ENCODE data around the gene CLDN4. TPM values are rescaled to one million over a fixed set of nuclear protein-coding genes. Genes with fewer than 3 reads are reported as not detected.

The CLDN4 gene
- total RNA-seq, 1 donor from 2014 or later, result not detected

DNA sequence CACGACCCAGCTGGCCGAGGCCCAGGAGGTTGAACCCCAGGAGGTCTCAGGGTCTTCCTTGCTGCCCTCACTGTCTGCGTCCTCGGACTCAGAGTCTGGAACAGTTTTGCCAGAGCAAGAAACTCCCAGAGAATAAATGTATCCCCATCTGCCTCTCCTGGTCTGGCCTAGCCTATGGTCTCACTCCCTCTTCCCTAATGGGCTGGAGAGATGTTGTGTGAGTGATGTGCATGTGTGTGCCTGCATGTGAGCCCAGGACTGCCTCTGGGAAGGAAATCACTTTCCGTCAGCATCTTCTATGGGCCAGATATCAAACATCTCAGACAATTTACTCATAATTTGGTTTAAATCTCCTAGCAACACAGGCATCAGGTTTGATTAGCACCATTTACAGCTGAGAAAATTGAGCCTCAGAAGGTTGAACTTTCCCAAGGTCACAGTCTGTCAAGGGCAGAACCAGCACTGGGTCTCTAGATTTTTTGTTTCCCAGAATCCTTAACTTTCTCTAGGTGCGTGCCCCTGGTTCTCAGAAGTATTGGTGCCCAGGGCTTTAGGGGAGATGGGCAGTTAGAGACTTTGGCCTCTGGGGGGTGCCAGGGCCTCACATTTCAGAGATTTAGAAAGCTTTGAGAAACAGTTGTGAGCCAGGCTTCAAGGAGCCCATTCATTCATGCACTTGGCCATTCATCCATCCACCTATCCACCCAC lies 35.1 kb downstream of the CLDN4 start:
- DNase-seq (no peak), ATAC-seq (ENCODE audit: low read depth) (peak; percentile 56)
- Mint-ChIP-seq H3K9me3 (no peaks in the 10 kb centered on the region), H3K4me1 (no peaks in the 10 kb centered on the region), H3K4me3 (no peak overlapping the region), H3K36me3 (ENCODE audit: low read depth) (no peaks in the 10 kb centered on the region), H3K27me3 (peaks cover 4% of the 10 kb centered on the region), H3K27ac (no peak overlapping the region)
- CTCF ChIA-PET, result interaction anchor here (0.6 kb wide), 1 partner anchor 336 kb away, joined by 4 read pairs; no protein-coding TSS in a partner anchor
- intact Hi-C loops (cut with micrococcal nuclease), result loop anchor here (1.0 kb wide), 1 partner anchor 535 kb away; no protein-coding TSS in a partner anchor
- POLR2A ChIA-PET, result no interaction called here
- TF ChIP-seq, protein P1, sequence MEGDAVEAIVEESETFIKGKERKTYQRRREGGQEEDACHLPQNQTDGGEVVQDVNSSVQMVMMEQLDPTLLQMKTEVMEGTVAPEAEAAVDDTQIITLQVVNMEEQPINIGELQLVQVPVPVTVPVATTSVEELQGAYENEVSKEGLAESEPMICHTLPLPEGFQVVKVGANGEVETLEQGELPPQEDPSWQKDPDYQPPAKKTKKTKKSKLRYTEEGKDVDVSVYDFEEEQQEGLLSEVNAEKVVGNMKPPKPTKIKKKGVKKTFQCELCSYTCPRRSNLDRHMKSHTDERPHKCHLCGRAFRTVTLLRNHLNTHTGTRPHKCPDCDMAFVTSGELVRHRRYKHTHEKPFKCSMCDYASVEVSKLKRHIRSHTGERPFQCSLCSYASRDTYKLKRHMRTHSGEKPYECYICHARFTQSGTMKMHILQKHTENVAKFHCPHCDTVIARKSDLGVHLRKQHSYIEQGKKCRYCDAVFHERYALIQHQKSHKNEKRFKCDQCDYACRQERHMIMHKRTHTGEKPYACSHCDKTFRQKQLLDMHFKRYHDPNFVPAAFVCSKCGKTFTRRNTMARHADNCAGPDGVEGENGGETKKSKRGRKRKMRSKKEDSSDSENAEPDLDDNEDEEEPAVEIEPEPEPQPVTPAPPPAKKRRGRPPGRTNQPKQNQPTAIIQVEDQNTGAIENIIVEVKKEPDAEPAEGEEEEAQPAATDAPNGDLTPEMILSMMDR (IDR thresholded peaks at IDR 0.05), result no peak

DNA sequence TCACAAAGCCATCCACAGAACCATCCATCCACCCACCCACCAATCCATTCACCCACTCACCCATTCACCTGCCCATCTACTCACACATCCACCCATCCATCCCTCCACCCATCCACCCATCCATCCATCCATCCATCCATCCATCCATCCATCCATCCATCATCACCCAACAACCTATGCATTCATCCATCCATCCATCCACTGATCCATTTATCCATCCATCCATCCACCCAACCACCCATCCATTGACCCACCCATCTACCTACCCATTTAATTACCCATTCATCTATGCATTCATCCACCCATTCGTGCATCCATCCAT lies 35.6 kb downstream of the CLDN4 start:
- CTCF ChIA-PET, result interaction anchor here (0.6 kb wide), 1 partner anchor 336 kb away, joined by 4 read pairs; no protein-coding TSS in a partner anchor
- DNase-seq, result no peak
- Mint-ChIP-seq H3K27ac (no peak overlapping the region), H3K36me3 (ENCODE audit: low read depth) (no peaks in the 10 kb centered on the region), H3K4me1 (no peaks in the 10 kb centered on the region), H3K4me3 (no peak overlapping the region), H3K9me3 (no peaks in the 10 kb centered on the region), H3K27me3 (peaks cover 4% of the 10 kb centered on the region)
- POLR2A ChIA-PET, result no interaction called here
- intact Hi-C loops (cut with micrococcal nuclease), result loop anchor here (1.0 kb wide), 1 partner anchor 535 kb away; no protein-coding TSS in a partner anchor
- no peak for ATAC-seq (ENCODE audit: low read depth)
- TF ChIP-seq, protein P1 (IDR thresholded peaks at IDR 0.05), result no peak

DNA sequence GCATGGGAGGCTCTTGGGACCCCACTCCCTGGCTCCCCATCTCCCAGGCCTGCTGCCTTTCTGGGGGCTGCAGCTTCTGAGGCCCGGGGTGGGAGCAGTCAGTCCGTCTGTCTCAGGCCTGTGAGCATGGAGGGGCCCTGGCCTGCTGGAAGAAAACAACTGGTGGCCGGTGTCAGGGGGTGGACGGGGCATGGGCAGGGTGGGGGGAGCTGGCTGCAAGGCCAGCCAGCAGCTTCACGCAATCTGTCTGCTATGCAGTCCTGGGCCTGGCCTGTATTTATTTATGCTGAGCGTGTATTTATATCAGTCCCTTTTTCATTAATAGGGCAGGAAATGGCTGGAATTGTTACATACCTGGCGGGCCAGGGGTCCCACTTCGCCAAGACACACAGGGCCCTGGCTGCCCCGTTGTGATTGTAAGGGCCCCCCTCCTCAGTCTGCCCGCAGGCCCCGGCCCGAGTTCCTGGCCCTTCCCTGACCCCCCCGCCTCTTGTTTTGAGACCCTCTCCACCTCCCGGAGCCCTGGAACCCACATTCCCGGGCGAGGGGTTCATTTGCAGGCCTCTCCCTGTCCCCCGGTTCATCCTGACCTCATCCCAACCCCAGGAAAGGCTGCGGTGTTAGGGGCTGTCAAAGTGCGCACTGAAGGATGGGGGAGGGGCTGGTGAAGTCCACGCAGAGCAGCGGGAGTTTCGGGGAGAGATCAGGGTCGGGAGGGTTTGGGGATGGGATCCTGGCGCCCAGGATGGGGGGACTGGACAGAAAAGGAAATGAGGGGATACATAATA lies 38.4 kb downstream of the CLDN4 start:
- DNase-seq (no peak), ATAC-seq (ENCODE audit: low read depth) (no peak)
- TF ChIP-seq, protein P1 (IDR thresholded peaks at IDR 0.05), result no peak
- ChIA-PET POLR2A (no interaction called here), CTCF (no interaction called here)
- intact Hi-C loops (cut with micrococcal nuclease), result no loop called here
- Mint-ChIP-seq H3K4me3 (no peak overlapping the region), H3K27me3 (peaks cover 1% of the 10 kb centered on the region), H3K9me3 (no peaks in the 10 kb centered on the region), H3K4me1 (no peaks in the 10 kb centered on the region), H3K27ac (no peak overlapping the region), H3K36me3 (ENCODE audit: low read depth) (no peaks in the 10 kb centered on the region)

DNA sequence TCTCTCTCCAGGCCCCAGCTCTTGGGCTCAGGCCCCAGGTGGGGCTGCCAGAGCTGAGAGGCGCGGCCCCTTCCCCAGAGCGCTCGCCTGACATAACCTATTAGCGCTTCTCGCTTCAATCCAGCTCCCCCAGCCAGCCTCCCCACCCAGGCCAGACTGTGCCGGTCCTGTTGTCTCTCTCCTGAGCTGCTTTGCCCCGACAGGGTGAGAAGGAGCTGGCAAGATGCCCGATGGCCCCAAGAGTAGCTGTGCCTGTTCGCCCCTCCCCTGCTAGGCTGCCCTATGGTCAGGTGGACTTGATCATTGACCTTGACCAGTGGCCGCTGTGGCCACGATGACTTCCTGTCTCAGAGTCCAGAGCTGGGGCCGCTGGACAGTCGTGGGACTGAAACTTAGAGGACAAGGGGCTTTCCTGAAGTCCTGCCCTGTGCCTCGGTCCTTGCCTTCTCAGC lies 39.3 kb downstream of the CLDN4 start:
- ChIA-PET CTCF (no interaction called here), POLR2A (no interaction called here)
- no peak overlapping the region for H3K27ac Mint-ChIP-seq
- no peaks in the 10 kb centered on the region for H3K9me3 Mint-ChIP-seq
- H3K4me1 Mint-ChIP-seq, result no peaks in the 10 kb centered on the region
- DNase-seq (no peak), ATAC-seq (ENCODE audit: low read depth) (no peak)
- no peak overlapping the region for H3K4me3 Mint-ChIP-seq
- no peaks in the 10 kb centered on the region for H3K36me3 Mint-ChIP-seq (ENCODE audit: low read depth)
- intact Hi-C loops (cut with micrococcal nuclease), result no loop called here
- TF ChIP-seq, protein P1 (IDR thresholded peaks at IDR 0.05), result no peak
- peaks cover 1% of the 10 kb centered on the region for H3K27me3 Mint-ChIP-seq

Measured in activated B cell treated with CpG ODN at 0.5 μM for 24 hours (primary cell).